Mammary epithelial cell (primary cell): ENCODE measurements around the gene CCDC93.

Experiments used
- CTCF ChIP-seq, 2 donors: IDR thresholded peaks in 1 of 2; conservative IDR thresholded peaks in 1 of 2; 2 replicates each; pipeline ENCODE4 v1.5.1; 2011 to 2012; ENCODE audit warnings: inconsistent platforms in 2 of 2, low read length in 2 of 2, mild to moderate bottlenecking in 2 of 2, control low read depth in 1 of 2, low read depth in 1 of 2; ENCODE audit not compliant: insufficient read depth in 1 of 2; ENCODE audit errors: extremely low read depth in 1 of 2
- EZH2 ChIP-seq: IDR thresholded peaks from 2 replicates; pipeline ENCODE4 v1.6.1; 2012; ENCODE audit warnings: low read length, inconsistent platforms, borderline replicate concordance

DNA sequence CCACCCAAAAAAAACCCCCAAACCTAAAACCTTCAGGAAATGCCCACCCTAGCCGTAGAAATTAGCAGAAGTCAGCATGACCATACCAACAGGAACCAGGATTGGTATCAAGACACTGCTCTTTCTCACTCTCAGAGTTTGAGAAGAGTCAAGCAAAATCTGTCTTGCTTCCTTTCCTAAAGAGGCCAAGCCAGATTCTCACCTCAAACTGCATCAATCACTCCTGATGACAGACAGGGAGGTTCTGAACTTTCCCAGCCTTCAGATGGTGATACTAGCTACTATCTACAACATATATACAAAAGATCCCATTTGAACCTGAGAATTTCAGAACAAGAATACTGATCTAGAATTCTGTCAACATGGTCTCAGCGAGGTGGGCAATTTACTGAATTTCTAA lies 29.7 kb downstream of the CCDC93 start:
- TF ChIP-seq CTCF (conservative IDR thresholded peaks at IDR 0.05 in 1 of 2, IDR thresholded peaks at IDR 0.05 in 1 of 2; ENCODE audit: extremely low read depth in 1 of 2, insufficient read depth in 1 of 2, low read depth in 1 of 2, low read length in 2 of 2) (no peak), EZH2 (no peak)
